VCaP (cell line): Measurements from ENCODE around the gene CCDC148.

Experiments used
- H3K27ac ChIP-seq: fragments of 450-650 bp; 2 replicates; pipeline ENCODE4 v1.5.1; 2017
- CTCF ChIP-seq: fragments of 450-650 bp; conservative IDR thresholded peaks from 2 replicates; pipeline ENCODE4 v1.5.1; 2017; ENCODE audit warnings: mild to moderate bottlenecking, moderate library complexity

The CCDC148 gene

GRCh38 chr2:158143703-158144360, 312.7 kb downstream of the CCDC148 start:
- TF ChIP-seq CTCF = no peak

GRCh38 chr2:158142568-158143332, 313.8 kb downstream of the CCDC148 start:
- TF ChIP-seq CTCF = no peak
- no peak overlapping the region for H3K27ac ChIP-seq

More at GRCh38 chr2:158143703-158144360, 312.7 kb downstream of the CCDC148 start:
- no peak overlapping the region for H3K27ac ChIP-seq

GRCh38 chr2:158142165-158142564, 314.4 kb downstream of the CCDC148 start:
- H3K27ac ChIP-seq = no peak overlapping the region
- no peak for TF ChIP-seq CTCF

- TF ChIP-seq CTCF = no peak
- no peak overlapping the region for H3K27ac ChIP-seq
Observed at GRCh38 chr2:158140201-158140600, 316.4 kb downstream of the CCDC148 start.

GRCh38 chr2:158138255-158138654, 318.3 kb downstream of the CCDC148 start:
- no peak for TF ChIP-seq CTCF
- no peak overlapping the region for H3K27ac ChIP-seq

GRCh38 chr2:158135096-158135495, 321.5 kb downstream of the CCDC148 start:
- H3K27ac ChIP-seq = no peak overlapping the region
- no peak for TF ChIP-seq CTCF

GRCh38 chr2:158134655-158135054, 321.9 kb downstream of the CCDC148 start:
- H3K27ac ChIP-seq = no peak overlapping the region
- TF ChIP-seq CTCF = no peak
